ENCODE measurements around the gene TMEM200C. TPM values are rescaled to one million over a fixed set of nuclear protein-coding genes. Genes with fewer than 3 reads are reported as not detected.

TMEM200C gene
- total RNA-seq, 4 donors from 2014 or later = 0.08 to 0.13 TPM; not detected in 2

- Histone ChIP-seq H3K9me3 (no peaks in the 10 kb centered on the region), H3K27ac (no peak overlapping the region), H3K36me3 (no peaks in the 10 kb centered on the region), H3K27me3 (no peaks in the 10 kb centered on the region), H3K4me1 (no peaks in the 10 kb centered on the region), H3K4me3 (replicated peaks in 1 of 3) (no peak overlapping the region)
- DNase-seq = no peak
- intact Hi-C loops (cut with DNase I) = no loop called here
- TF ChIP-seq POLR2A (IDR thresholded peaks at IDR 0.05) = no peak
- TF ChIP-seq, protein P1, sequence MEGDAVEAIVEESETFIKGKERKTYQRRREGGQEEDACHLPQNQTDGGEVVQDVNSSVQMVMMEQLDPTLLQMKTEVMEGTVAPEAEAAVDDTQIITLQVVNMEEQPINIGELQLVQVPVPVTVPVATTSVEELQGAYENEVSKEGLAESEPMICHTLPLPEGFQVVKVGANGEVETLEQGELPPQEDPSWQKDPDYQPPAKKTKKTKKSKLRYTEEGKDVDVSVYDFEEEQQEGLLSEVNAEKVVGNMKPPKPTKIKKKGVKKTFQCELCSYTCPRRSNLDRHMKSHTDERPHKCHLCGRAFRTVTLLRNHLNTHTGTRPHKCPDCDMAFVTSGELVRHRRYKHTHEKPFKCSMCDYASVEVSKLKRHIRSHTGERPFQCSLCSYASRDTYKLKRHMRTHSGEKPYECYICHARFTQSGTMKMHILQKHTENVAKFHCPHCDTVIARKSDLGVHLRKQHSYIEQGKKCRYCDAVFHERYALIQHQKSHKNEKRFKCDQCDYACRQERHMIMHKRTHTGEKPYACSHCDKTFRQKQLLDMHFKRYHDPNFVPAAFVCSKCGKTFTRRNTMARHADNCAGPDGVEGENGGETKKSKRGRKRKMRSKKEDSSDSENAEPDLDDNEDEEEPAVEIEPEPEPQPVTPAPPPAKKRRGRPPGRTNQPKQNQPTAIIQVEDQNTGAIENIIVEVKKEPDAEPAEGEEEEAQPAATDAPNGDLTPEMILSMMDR (IDR thresholded peaks at IDR 0.05) = no peak
- WGBS, 2 donors = 51 to 53% methylated on average over 2 of the region's 2 CpGs
Observed at GRCh38 chr18:5841518-5841917, 53.8 kb downstream of the TMEM200C start.

- Histone ChIP-seq H3K9me3 (no peaks in the 10 kb centered on the region), H3K4me3 (replicated peaks in 1 of 3) (no peak overlapping the region), H3K4me1 (no peaks in the 10 kb centered on the region), H3K27me3 (no peaks in the 10 kb centered on the region), H3K27ac (no peak overlapping the region), H3K36me3 (no peaks in the 10 kb centered on the region)
- intact Hi-C loops (cut with DNase I) = no loop called here
- TF ChIP-seq, protein P1 (IDR thresholded peaks at IDR 0.05) = no peak
- no peak for TF ChIP-seq POLR2A (IDR thresholded peaks at IDR 0.05)
- 75 to 80% methylated on average over 4 of the region's 4 CpGs for WGBS, 2 donors
- no peak for DNase-seq
Observed at GRCh38 chr18:5840547-5840946, 54.8 kb downstream of the TMEM200C start.

DNA sequence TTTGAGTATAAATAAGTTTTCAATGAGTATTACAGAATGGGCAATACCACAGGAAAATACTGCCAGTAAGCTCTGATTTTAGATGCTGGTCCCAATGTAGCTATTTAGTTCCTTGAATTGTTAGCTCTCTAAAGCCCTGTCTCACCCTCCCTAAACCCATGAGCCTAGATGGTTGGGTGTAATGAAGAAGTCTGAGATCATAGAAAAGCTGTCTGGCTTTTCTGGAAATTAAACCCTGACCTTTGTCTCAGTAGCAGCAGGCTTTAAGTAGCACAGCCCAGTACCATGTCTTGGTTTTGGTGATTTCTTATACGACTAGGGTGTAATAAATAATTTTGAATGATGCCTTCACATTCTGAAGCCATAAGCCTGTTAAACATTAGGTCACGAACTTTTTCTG is 55.3 kb downstream of the TMEM200C start:
- 85 to 92% methylated on average over 2 of the region's 2 CpGs for WGBS, 2 donors
- no peaks in the 10 kb centered on the region for H3K36me3 ChIP-seq
- TF ChIP-seq, protein P1 (IDR thresholded peaks at IDR 0.05) = no peak
- TF ChIP-seq POLR2A (IDR thresholded peaks at IDR 0.05) = no peak
- no peak overlapping the region for H3K27ac ChIP-seq
- no peak overlapping the region for H3K4me3 ChIP-seq (replicated peaks in 1 of 3)
- intact Hi-C loops (cut with DNase I) = no loop called here
- no peak for DNase-seq
- no peaks in the 10 kb centered on the region for H3K9me3 ChIP-seq
- no peaks in the 10 kb centered on the region for H3K27me3 ChIP-seq
- H3K4me1 ChIP-seq = no peaks in the 10 kb centered on the region

- no peaks in the 10 kb centered on the region for H3K36me3 ChIP-seq
- no peaks in the 10 kb centered on the region for H3K27me3 ChIP-seq
- H3K9me3 ChIP-seq = no peaks in the 10 kb centered on the region
- no peaks in the 10 kb centered on the region for H3K4me1 ChIP-seq
- WGBS, 2 donors = 88 to 91% methylated on average over 8 of the region's 8 CpGs
- TF ChIP-seq, protein P1 (IDR thresholded peaks at IDR 0.05) = no peak
- TF ChIP-seq POLR2A (IDR thresholded peaks at IDR 0.05) = no peak
- intact Hi-C loops (cut with DNase I) = no loop called here
- no peak for DNase-seq
- no peak overlapping the region for H3K4me3 ChIP-seq (replicated peaks in 1 of 3)
- no peak overlapping the region for H3K27ac ChIP-seq
Observed at GRCh38 chr18:5839102-5839501, 56.2 kb downstream of the TMEM200C start.

Small RNA genes lying within 50 kb of the gene (microRNA-seq; reads per million reads assigned to microRNA genes)
- gene MIR3976 = not detected

Small RNA genes lying within 50 kb of the gene (small RNA-seq; reads per million reads assigned to genes)
- gene MIR3976 = not detected
